ENCODE measurements around the gene MCRIP2.
"Not testable (repeated sequence)": the region's sequence is repeated elsewhere in the genome, so short reads cannot be mapped to it uniquely, and the experiment has no call there.

The MCRIP2 gene, protein sequence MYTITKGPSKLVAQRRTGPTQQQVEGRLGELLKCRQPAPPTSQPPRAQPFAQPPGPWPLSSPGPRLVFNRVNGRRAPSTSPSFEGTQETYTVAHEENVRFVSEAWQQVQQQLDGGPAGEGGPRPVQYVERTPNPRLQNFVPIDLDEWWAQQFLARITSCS

DNA sequence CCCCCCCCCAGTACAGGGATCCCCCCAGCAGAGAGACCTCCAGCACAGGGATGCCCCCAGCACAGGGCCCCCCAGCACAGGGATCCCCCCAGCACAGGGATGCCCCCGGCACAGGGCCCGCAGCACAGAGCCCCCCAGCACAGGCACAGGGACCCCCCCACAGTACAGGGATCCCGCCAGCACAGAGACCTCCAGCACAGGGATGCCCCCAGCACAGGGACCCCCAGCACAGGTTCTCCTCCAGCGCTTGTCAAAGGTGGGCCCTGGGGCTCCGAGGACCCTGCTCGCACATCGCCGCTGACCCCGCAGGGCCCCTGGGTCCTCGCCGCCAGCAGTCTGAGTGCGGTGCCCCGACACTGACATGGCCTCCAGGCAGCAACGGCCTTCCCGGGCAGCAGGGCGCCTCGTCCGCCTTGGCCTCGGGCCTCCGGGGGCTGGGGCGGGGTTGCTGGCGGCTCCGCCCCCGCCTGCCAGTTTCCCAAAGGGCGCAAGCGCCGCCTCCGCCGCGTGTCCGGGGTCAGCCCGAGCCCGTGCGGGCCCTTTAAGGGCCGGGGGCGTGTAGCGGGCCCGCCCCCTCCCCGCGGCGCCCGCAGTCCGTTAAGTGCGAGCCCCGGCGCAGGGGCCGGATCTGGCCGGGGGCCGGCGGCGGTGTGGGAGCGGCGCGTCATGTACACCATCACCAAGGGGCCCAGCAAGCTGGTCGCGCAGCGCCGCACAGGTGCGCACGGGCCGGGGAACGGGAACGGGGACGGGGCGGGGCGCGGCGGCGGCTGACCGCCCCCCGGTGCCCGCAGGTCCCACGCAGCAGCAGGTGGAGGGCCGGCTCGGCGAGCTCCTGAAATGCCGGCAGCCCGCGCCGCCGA lies at the start of gene MCRIP2:
TSS of gene MCRIP2 (plus strand) at position 503 of the 863 bp plus-strand sequence. CDS start at position 667, 164 bp downstream.
- DNase-seq (ENCODE audit: low spot score) = peak; percentile 53

DNA sequence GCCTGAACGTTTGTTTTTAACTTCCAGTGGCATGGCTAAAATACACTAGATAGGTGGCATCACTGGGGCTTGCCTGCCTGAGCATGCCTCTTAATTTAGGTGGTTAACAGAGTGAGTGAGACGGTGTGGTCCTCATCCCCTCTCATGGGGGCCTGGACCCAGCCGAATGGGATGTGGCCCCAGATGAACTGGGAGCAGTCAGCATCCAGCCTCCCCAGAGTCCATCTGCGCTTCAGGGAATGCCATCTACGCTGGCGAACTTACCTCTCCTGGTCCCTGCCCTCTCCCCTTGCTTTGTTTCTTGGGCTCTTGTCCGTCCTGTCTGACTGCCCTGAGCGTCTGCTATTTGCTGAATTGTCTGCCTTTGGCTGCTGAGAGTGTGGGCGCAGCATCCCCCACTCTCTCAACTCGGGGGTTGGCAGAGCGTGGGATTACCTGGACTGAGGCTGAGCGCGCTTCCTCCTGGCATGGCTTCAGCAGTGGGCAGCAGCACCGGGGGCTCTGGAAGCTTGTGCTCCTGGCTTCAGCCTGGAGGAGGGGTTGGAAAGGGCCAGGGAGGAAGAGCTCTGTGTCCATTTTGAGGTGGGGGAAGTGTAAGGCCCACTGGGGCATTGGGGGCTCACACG lies 49.6 kb upstream of the MCRIP2 start:
- no peak for DNase-seq (ENCODE audit: low spot score)

DNA sequence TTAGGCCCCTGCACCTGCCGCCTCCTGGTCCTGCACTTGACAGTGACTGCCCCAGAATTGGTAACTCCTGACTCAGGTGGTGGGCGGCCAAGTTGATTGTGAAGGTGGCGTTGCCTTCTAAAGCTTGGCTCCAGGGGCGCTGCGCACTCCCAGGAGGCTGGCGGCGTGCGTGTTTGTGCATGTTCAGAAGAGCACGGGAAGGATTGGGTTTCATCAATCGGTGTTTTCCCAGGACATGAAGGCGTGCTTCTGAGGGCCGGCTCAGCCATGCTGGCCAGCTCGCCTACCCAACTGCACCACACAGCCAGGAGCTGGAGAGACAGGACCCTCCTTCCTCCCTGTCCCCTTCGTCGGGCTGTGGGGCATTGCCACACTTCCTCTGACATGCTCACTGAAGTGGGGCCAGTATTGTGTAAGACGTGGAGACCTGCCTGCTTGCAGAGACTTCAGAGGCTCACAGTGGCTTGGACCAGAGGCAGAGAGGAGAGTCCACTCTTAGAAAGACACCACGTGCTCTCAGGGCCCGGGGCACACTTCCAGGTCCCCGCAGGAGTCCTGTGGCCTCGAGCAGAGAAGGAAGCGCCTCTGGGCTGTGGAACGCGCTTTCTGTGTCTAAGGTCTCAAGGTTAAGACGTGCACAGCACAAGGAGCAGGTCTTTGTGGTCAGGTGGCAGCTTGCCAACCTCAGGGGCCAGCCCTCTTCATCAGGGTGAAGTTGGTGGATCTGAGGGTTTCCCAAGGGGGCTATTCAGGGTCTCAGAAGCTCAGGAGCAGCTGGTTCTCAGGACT lies 48.9 kb upstream of the MCRIP2 start:
- no peak for DNase-seq (ENCODE audit: low spot score)

DNA sequence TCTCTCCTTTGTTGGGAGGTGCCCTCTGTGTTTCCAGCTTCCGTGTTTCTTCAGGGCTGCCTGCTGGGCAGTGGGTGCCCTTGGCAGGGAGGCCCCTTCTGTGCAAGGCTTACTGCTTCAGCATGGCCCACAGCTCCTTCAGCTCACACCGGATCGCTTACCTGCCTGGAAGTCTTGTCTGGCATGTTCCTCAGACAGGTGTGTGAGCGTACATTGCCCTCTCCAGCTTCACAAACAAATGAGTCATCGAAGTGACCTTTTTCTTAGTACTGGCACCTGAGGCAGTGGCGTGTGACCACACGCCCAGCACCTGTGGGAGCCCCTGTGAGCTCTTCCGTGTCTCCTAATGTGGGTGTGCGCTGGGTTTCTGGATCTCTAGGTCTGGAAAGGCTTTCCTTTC lies 48.2 kb upstream of the MCRIP2 start:
- DNase-seq (ENCODE audit: low spot score) = no peak

DNA sequence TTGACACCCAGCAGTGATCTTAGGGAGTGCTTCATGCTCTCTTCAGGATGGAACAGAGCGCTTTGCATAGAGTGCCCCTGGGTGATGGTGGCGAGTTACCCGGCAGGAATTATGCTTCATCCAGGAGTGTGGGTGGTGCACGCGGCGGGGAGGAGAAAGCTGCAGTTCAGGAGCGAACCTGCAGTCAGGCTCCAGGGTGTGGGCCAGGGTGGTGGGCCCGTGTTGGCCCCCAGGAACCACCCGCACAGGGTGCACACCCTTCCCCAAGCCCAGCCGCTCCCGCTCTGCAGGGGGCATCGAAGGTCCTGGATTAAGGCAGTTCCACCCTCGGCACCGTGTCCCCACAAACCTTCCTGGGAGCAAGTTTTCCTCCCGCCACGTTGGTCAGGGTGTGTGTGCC lies 47.8 kb upstream of the MCRIP2 start:
- no peak for DNase-seq (ENCODE audit: low spot score)

DNA sequence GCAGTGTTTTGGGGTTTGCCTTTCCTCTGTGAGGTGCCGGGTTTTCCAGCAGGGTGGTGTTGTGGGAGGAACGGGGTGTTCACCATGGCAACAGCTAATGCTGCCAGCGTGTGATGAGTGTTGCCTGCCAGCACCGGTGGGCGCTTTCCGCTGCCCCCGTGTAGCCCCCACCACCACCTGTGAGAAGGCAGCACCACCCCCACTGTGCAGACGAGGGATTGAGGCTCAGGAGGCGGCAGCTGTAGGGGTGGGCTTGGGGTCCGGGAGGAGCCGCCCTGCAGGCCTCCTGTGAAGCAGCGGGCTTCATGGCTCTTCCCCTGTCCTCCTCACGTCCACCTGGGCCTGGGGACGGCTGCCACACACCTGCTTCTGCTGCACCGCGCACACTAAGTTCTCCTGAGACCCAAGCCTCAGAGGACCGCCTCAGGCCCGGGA lies 46.5 kb upstream of the MCRIP2 start:
- DNase-seq (ENCODE audit: low spot score) = no peak

DNA sequence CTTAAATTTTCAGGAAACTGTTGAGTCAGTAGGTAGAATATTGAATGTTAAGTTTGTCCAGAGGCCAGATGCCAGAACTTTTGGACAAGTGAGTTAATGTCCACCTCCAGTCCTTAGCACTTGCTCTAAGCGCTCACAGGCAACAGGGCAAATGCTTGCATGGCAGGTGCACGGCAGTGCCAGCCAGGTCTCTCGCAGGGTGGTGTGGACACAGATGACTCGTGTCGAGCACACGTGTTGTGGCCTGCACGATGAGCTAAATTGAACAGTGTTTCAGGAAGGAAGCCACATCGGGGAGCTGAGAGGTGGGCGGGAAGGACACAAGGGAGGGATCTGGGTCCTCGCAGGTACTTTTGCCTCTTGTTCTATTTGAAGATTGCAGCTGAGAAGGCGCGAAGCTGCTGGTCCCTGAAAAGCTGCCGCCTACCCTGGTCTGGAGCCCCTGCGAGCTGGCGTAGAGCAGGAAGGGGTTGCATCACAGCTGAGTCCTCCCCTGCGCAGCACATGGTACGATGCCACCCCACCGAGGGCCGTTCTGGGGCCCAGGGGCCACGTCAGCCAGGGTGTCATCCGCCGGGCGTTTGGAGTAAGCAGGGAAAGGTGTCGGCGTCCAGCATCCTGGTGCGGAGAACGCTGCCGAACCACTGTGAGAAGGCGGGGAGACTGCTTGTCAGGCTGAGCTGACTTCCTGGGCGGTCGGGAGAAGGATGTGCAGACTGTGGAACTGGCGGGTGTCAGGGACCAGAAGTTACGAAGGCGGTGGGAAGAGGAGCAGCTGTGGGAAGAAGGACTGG lies 45.5 kb upstream of the MCRIP2 start:
- no peak for DNase-seq (ENCODE audit: low spot score)

DNA sequence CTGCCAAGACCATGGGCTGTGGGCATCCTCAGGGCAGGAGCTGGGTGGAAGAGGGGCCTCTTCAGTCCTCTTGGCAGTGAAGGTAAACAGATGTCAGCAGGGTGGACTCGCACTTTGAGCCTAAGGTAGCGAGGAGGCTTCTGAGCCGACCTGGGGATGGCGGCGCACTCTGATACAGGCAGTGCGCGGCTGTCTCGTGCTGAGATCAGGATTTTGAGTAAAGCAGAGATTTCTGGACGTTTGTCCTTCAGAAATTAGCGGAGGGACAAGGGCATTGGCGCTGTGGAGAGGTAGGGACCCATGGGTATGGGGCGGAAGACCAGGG lies 44.9 kb upstream of the MCRIP2 start:
- DNase-seq (ENCODE audit: low spot score) = no peak

DNA sequence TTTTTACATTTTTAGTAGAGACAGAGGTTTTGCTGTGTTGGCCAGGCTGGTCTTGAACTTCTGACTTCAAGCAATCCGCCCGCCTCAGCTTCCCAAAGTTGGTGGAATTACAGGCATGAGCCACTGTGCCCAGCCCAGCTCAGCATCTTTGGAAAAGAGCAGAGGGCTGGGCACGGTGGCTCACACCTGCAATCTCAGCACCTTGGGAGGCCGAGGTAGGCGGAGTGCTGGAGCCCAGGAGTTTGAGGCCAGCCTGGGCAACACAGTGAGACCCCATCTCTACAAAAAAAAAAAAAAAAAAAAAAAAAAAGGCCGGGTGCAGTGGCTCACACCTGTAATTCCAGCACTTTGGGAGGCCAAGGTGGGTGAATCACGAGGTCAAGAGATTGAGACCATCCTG lies 44.0 kb upstream of the MCRIP2 start:
- DNase-seq (ENCODE audit: low spot score) = not testable (repeated sequence)

DNA sequence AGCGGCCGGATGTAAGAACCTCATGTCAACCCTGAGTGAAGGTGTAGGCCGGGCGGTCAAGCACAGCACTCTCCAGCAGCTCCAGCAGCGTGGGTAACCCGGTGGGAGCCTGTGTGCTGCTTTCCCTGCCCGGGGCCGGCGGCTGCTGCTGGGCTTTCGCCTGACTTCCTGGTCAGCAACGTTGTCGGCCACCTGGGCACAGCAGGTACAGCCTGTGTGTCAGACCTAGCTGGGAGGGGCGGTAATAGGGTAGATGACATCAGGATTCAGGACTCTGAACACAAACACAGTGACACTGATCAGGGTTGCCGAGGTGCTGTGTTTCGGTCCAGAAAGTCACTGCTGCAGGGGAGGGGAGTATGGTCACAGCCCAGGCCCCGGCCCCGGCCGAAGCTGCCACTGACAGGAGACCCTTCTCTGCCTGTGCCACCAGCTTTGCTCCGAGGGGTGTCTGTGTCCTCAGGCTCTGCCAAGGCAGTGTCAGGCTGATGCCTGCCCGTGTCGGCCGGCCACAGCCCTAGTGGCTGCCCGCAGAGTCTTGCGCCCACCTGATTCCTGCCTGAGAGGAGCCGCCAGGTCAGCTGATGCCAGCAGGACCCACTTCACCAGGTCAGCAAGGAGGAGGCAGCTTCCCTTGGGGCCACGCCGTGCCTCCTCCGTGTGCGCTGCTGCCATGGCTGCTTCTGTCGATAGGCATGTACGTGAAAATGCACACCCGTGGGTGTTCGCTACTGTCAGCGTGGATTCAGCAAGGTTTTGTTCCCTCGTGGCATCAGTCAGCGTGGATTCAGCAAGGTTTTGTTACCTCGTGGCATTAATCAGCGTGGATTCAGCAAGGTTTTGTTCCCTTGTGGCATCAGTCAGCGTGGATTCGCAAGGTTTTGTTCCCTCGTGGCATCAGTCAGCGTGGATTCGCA lies 42.5 kb upstream of the MCRIP2 start:
- no peak for DNase-seq (ENCODE audit: low spot score)

DNA sequence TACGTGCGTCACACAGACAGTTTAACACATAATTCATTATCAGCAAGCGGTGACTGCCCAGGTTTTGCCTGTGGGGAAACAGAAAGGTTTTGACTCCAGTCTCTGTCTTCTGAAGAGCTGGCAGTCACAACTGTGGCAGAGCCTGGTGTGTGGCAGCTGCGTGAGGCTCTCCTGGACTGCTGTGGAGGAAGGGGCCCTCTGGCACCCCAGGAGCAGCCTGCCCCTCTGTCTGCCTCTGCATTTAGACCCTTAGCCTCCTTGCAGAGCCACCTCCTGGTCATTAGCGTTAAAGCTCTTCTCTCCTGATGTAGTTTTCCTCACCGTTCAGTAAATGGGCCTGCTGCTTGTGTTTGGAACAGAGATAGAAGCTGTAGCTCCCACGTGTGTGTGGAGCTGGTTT lies 40.8 kb upstream of the MCRIP2 start:
- DNase-seq (ENCODE audit: low spot score) = no peak

DNA sequence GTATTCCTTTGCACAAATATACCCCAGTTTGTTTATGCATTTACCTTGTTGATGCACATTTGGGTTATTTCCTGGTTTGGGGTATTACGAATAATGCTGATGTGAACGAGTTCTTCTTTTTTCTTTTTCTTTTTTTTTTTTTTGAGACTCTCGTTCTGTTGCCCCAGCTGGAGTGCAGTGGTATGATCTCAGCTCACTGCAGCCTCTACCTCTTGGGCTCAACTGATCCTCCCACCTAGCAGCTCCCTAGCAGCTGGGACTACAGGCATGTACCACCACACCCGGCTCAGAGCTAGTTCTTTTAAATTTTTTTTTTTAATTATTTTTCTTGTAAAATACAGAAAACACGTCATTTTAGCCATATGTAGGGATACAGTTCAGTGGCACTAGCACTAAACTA lies 37.7 kb upstream of the MCRIP2 start:
- no peak for DNase-seq (ENCODE audit: low spot score)

DNA sequence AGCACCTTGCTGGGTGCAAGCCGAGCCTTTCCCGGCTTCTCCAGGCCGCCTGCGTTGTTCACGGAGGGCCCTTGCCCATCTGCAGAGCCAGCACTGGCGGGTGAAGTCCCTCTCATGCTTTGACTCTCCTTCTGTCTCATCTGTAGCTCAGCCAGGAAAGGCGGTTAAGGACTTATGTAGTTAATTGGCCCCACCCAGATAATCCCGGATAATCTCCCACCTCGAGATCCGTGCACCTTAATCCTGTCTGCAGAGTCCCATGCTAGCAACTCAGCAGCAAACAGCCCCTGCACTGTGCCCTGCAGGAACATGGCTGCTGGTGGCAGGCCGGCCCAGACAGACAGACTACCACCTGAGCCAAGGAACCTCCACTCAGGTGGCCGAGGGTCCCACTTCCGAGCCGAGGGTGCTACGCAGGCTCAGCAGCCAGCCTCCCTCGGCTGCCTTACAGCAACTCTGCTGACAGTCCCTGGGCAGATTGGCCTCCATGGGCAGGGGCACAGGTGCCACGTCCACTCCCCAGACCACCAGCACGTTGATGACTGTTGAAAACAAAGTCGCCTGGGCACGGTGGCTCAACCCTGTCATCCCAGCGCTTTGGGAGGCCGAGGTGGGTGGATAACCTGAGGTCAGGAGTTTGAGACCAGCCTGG lies 34.8 kb upstream of the MCRIP2 start:
- DNase-seq (ENCODE audit: low spot score) = no peak

DNA sequence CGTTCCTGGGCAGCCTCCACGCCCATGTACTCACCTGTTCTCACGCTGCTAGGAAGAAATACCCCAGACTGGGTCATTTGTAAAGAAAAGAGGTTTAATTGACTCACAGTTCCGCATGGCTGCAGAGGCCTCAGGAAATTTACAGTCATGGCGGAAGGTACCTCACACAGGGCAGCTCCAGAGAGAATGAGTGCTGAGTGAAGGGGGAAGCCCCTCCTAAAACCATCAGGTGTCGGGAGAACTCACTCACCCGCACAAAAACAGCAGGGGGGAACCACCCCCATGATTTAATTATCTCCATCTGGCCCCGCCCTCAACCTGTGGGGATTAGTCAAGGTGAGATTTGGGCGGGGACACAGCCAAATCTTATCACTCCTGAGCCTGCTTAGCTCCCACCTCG lies 33.6 kb upstream of the MCRIP2 start:
- no peak for DNase-seq (ENCODE audit: low spot score)

DNA sequence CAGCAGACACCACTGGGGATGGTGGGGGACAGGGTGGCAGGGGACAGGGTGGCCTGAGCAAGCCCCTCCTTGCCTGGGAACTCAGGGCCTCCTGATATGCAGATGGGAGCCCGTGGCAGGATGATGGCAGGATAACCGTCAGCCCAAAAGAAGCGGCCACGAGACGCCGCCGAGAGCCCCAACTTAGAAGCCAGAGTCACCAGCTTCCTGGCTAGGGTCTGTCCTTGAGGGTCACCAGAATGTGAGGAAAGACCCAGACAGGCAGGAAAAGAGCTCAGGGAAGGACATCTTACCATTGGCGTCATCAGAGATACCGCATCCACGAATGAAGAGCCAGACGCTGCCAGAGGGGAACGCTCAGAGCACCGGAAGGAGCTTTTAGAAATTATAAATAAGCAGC lies 32.3 kb upstream of the MCRIP2 start:
- no peak for DNase-seq (ENCODE audit: low spot score)

DNA sequence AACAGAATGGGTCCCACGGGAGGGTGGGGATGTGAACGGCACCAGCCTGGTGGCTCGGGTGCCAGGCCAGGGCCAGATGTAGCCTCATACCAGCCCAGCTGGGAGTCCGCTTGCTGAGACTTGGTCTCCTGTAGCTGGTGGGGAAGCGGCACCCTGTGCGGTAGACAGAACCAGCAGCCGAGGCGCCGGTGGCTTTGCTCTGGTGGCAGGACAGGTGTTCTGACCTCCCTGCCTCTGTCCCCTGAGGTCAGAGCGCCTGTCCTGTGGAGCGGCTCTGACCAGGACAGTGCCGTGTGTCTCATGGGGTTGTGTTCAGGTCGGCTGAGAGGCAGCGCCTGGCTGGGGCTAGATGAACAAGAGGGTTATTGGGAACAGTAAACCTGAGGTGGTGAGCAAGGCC lies 31.6 kb upstream of the MCRIP2 start:
- no peak for DNase-seq (ENCODE audit: low spot score)

DNA sequence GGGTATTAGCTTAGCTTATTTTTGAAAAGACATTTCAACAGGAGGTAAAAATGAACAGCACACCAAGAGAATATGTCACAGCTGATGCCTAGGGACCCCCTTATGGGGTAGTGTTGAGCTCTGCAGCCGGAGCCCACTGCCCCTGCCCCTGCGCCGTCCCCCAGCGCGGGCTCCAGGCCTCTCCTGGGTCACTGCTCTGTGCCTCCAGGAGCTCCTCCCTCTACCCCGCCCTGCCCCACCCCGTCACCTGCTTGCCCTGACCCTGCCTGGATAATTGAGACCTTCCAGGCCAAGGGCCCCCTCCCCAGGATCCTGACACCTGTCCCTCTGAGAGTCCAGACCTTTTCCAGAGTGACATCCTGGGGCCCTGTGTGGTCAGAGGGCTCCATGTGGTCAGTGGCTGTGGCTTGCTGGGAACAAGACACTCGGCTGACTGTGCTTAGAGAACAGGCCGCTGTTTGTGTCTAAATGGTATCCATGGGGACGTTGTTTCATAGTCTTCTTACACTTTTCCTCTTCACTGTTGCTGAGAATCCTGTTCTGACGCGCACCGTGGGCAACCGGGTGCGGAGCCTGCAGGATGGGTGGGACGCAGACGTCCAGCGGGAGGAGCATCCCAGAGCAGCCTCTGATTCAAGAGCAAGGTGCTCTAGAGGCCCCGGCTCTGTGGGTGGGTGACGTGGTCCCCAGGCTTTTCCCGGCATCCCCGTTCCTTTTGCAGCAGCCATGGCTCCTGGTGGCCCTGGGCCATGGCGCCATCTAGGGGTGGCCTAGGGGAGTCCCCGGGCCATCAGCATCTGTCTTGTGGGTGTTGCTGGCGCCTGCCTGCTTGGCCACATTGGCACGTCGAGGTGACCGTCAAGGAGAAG lies 30.9 kb upstream of the MCRIP2 start:
- peak; percentile 36 for DNase-seq (ENCODE audit: low spot score)

DNA sequence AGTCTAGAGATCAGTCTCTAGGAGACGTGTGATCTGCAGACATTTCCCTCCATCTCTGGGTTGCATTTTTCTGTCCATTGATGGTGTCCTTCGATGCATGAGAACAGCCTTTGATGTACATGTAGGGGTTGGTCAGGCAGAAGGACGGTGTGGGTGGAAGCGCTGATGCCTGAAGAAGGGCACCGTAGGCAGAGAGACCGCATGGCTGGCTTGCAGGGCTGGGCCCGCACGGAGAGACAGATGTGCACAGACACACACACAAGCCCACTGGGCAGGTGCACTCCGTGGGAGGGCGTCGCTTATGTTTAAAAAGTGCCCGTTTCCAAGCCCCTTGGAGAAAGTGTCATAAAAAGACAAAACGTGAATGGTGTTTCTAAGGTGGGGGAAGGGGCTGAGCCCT lies 26.5 kb upstream of the MCRIP2 start:
- DNase-seq (ENCODE audit: low spot score) = no peak
